Smooth muscle cell (in vitro differentiated cells): ENCODE measurements around the gene ANK3. TPM values are rescaled to one million over a fixed set of nuclear protein-coding genes. Genes with fewer than 3 reads are reported as not detected.

Source experiments
- DNase-seq: peaks from one replicate; lab custom pipeline; 2025; ENCODE audit not compliant: unreplicated experiment; lab: John Stamatoyannopoulos, UW
- H2AFZ ChIP-seq: fragments of 200-600 bp; sonication (generic); 2 replicates; pipeline ENCODE4 v1.6.0; 2016; ENCODE audit warnings: antibody characterized with exemption, low read depth, mild to moderate bottlenecking
- H3F3A ChIP-seq: fragments of 200-600 bp; sonication (generic); 2 replicates; pipeline ENCODE4 v1.6.0; 2017; ENCODE audit warnings: antibody characterized with exemption, low read depth
- H3K27ac ChIP-seq: fragments of 200-600 bp; sonication (generic); 2 replicates; pipeline ENCODE4 v1.5.1; 2016; ENCODE audit warnings: low read depth, mild to moderate bottlenecking
- H3K27me3 ChIP-seq: fragments of 200-600 bp; sonication (generic); 2 replicates; pipeline ENCODE4 v1.6.1; 2016; ENCODE audit warnings: low read depth, mild to moderate bottlenecking
- H3K36me3 ChIP-seq: fragments of 200-600 bp; sonication (generic); 2 replicates; pipeline ENCODE4 v1.5.1; 2016; ENCODE audit warnings: low read depth
- H3K4me1 ChIP-seq: fragments of 200-600 bp; sonication (generic); 2 replicates; pipeline ENCODE4 v1.5.1; 2016; ENCODE audit warnings: low read depth
- H3K4me2 ChIP-seq: fragments of 200-600 bp; sonication (generic); 2 replicates; pipeline ENCODE4 v1.6.0; 2016; ENCODE audit warnings: mild to moderate bottlenecking
- H3K4me3 ChIP-seq: fragments of 200-600 bp; sonication (generic); 2 replicates; pipeline ENCODE4 v1.5.1; 2016; ENCODE audit warnings: mild to moderate bottlenecking
- H3K79me2 ChIP-seq: fragments of 200-600 bp; sonication (generic); 2 replicates; pipeline ENCODE4 v1.6.0; 2016; ENCODE audit warnings: low read depth, mild to moderate bottlenecking
- H3K9ac ChIP-seq: fragments of 200-600 bp; sonication (generic); 2 replicates; pipeline ENCODE4 v1.6.0; 2016; ENCODE audit warnings: low read depth
- H3K9me3 ChIP-seq: fragments of 200-600 bp; sonication (generic); replicated peaks from 2 replicates; pipeline ENCODE4 v1.5.1; 2016; ENCODE audit warnings: low read depth
- H4K20me1 ChIP-seq: fragments of 200-600 bp; sonication (generic); 2 replicates; pipeline ENCODE4 v1.6.0; 2016; ENCODE audit warnings: low read depth
- CTCF ChIP-seq: fragments of 200-600 bp; sonication (generic); IDR thresholded peaks from 2 replicates; pipeline ENCODE4 v1.5.1; 2017; ENCODE audit warnings: borderline replicate concordance, mild to moderate bottlenecking, antibody characterized with exemption; ENCODE audit not compliant: insufficient read depth, poor library complexity, severe bottlenecking
- WGBS: methylation state at CpG from one replicate; pipeline ENCODE4 v1.1.7; 2016; ENCODE audit warnings: low lambda C conversion rate; 5-methylcytosine and 5-hydroxymethylcytosine counted together
- polyA plus RNA-seq: library from polyadenylated mRNA; unstranded; fragments of >200 nt; fragmentation: Nextera tagmentation; extraction: Ambion mirVana; gene quantifications from 2 replicates; pipeline ENCODE4 v1.2.1, GENCODE V29; 2016
- total RNA-seq: library from RNA; depleted of rRNA; stranded (reverse); fragments of >200 nt; gene quantifications from 2 replicates; pipeline ENCODE4 v1.2.3, GENCODE V29; 2014

Gene ANK3
- total RNA-seq (85.5 and 86.4 TPM in 2 replicates), polyA plus RNA-seq (28.2 and 41.2 TPM in 2 replicates)

- H3K79me2 ChIP-seq = no peaks in the 10 kb centered on the region
These were observed at the start of gene ANK3 for GRCh38 chr10:60389413-60390025. Gene ANK3, minus strand, starts transcription at chr10:60389875. Its CDS starts 337 bp downstream, at chr10:60389538.

GRCh38 chr10:60434418-60435046 is 44.9 kb upstream of the ANK3 start:
- H3K9me3 ChIP-seq = no peaks in the 10 kb centered on the region
- H3K79me2 ChIP-seq = no peaks in the 10 kb centered on the region
- H3K27ac ChIP-seq = no peak overlapping the region
- WGBS = 67% methylated on average over 3 of the region's 3 CpGs
- H3K36me3 ChIP-seq = no peaks in the 10 kb centered on the region
- H3K9ac ChIP-seq = no peak overlapping the region
- no peaks in the 10 kb centered on the region for H4K20me1 ChIP-seq
- peak; percentile 70 for TF ChIP-seq CTCF
- H3K4me1 ChIP-seq = peaks cover 7% of the 10 kb centered on the region
- H3F3A ChIP-seq = no peaks in the 10 kb centered on the region
- no peak overlapping the region for H2AFZ ChIP-seq
- DNase-seq = no peak
- no peaks in the 10 kb centered on the region for H3K27me3 ChIP-seq
- no peak overlapping the region for H3K4me3 ChIP-seq
- no peak overlapping the region for H3K4me2 ChIP-seq

More at GRCh38 chr10:60389413-60390025, at the start of gene ANK3:
- no peak for TF ChIP-seq CTCF
- WGBS = 80% methylated on average over 10 of the region's 10 CpGs
- Histone ChIP-seq H3K4me1 (peaks cover 19% of the 10 kb centered on the region), H3K27ac (no peak within 1 kb of the TSS), H3K9me3 (no peaks in the 10 kb centered on the region), H3K36me3 (no peaks in the 10 kb centered on the region), H3K9ac (no peak within 1 kb of the TSS), H3K4me3 (no peak within 1 kb of the TSS), H2AFZ (no peak within 1 kb of the TSS), H3K27me3 (no peaks in the 10 kb centered on the region), H3K4me2 (no peak within 1 kb of the TSS), H4K20me1 (peaks cover 10% of the 10 kb centered on the region), H3F3A (no peaks in the 10 kb centered on the region)
- DNase-seq = no peak

- Histone ChIP-seq H3K79me2 (no peaks in the 10 kb centered on the region), H3K4me1 (peaks cover 15% of the 10 kb centered on the region), H3F3A (no peaks in the 10 kb centered on the region), H3K4me2 (no peak overlapping the region), H3K27me3 (no peaks in the 10 kb centered on the region), H3K9ac (no peak overlapping the region), H2AFZ (no peak overlapping the region), H3K36me3 (no peaks in the 10 kb centered on the region), H3K4me3 (no peak overlapping the region), H3K27ac (no peak overlapping the region), H3K9me3 (no peaks in the 10 kb centered on the region), H4K20me1 (no peaks in the 10 kb centered on the region)
- no peak for DNase-seq
- 72% methylated on average over 3 of the region's 3 CpGs for WGBS
- no peak for TF ChIP-seq CTCF
These were observed 44.0 kb upstream of the ANK3 start for GRCh38 chr10:60433684-60434083.
